GDM1 (cell line): ENCODE measurements around the gene RAB31.

Experiments used
- DNase-seq: peaks from one replicate; lab custom pipeline; 2025; lab: John Stamatoyannopoulos, UW

RAB31 gene

GRCh38 chr18:9737472-9738121 lies 29.5 kb downstream of the RAB31 start:
- no peak for DNase-seq

GRCh38 chr18:9738266-9738969 lies 30.3 kb downstream of the RAB31 start:
- DNase-seq = no peak

DNA sequence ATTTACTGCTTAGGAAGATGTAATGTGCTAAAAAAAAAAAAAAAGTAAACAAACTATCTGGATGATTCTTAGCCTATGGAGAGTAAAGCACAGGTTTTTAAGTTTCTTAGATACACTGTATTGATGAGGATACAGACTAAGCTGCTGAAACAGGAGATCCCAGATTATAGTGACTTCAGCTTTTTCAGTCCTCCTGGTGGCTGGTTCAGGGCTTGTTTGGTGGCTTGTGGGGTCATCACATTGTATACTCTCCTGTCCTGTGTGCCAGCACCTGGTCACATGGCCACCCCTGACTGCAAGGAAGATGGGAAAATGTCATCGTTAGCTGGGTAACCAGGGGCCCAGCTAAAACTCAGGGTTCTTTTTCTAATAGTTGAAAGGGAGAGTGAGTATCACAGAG lies 31.4 kb downstream of the RAB31 start:
- no peak for DNase-seq

GRCh38 chr18:9740071-9740470 lies 32.0 kb downstream of the RAB31 start:
- DNase-seq = no peak

GRCh38 chr18:9741406-9741792 lies 33.3 kb downstream of the RAB31 start:
- no peak for DNase-seq

DNA sequence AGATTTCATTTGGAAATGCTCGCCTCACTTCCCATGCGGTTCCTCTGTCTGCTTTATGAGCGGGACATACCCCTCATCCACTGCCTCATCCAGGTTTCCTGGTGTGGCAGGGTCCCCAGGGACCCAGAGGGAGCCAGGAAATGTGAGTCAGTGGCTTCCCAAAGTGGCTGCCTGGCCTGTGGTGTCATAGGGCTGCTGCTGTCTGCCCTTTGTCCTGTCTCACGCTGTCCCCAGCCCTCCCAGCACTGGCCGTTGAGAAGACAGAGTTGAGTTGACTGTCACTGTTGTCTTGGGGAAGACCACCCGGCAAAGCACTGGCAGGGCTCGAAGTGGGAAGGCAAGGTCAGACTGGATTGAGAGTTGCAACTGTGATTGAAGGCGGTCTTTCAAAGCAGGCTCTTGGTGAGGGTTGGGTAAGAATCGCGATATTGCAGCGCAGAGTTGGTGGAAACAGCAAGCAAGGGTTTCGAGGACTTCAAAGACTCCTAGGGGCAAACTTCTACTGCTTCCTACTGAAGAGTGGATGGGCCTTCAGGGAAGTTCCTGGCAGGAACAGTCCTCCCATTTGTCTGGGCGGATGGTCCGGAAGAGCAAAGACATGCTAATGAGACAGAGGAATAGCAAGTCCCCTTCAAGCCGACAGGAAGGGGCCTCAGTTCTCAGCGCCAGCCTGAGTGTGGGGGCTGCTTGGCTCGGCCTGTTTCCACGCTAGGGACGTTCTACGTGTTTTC lies 33.9 kb downstream of the RAB31 start:
- no peak for DNase-seq

DNA sequence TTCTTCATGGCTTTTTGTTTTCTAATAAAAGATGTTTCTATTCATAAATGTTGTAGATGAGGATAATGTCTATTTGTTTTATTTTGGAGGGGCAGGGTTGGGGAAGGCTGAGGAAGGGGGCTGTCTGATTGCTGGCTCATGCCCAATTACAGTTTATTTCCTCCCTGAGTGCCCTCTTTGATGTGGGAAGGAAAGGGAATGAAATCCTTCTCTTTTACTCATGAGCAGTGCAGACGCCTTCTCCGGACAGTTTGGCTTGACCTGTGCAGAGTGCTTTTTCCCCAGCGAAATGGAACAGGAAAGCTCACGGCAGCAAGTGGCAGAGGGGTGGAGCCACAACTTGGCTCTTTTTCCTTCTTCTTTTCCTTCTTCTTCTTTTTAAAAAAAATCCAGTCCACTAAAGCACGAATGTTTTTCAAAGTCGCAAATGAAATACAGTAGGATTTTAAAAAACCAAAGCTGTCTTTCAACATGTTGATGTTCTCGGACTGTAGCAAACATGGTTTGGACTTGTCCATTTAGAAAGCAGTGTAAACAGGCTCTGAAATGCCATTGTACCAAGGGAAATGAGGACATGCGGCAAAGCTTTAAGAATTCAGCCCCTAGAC lies 34.5 kb downstream of the RAB31 start:
- no peak for DNase-seq

- no peak for DNase-seq
These were observed 35.3 kb downstream of the RAB31 start for GRCh38 chr18:9743200-9744016.

GRCh38 chr18:9746958-9747357 lies 38.9 kb downstream of the RAB31 start:
- no peak for DNase-seq

DNA sequence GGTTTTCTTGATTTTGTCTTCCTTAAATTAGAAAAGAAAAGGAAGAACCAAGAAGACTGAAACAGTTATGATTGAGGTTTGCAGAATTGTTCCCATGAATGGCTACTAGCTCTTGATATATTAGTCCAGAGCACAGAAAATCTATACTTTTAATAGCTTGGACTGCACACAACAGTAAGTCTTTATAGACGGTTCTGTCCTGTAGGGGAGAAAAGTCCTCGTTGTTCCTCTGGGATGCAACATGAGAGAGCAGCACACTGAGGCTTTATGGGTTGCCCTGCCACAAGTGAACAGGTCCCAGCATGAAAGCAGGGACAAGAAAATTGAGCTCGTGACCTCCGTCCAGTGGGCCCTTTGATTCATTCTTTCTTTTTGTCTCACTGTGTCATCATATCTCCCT lies 41.5 kb downstream of the RAB31 start:
- no peak for DNase-seq

DNA sequence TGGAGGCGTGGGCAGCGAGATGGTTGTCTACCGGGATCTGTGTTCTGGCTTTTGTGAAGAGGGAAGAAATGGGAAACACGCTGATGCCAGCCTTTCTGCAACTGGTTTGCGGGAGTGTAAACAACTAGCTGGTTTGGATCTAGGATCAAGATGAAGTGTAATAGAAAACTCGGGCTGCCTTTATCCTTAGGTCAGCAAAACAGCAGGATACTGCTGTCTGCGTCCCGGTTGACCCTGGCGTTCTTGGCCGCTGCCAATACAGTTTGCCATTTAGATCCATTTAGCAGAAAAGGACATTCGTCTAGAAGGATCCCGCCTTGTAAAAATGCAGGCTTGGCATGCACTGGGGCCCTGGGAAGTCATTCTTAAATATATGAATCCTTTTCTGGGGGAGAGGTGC lies 42.0 kb downstream of the RAB31 start:
- no peak for DNase-seq

DNA sequence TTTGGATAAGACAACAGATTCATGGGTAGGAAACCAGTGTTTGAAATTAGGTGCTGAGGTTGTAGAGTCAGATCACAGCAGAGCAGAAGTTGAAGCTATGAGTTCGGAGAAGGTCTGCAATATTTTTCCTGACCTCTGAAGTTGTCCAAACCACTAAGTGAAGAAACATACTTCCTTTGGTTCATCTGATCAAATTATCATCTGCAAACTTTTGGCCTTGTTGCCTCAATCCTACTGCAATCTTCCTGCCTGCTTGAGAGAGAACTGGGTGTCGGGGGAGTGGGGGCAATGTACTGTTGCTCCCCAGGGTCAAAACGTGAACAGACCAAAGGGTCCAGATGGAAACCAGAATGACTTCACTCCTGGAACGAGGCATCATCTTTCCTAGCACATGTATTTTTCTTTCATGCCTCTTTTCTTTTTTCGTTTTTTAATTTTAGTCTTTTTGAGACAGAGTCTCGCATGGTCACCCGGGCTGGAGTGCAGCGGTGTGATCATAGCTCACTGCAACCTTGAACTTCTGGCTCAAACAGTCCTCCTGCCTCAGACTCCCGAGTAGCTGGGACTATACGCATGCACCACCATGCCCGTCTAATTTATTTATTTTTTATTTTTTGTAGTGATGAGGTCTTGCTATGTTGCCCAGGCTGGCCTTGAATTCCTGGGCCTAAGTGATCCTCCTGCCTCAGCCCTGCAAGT lies 42.7 kb downstream of the RAB31 start:
- no peak for DNase-seq

DNA sequence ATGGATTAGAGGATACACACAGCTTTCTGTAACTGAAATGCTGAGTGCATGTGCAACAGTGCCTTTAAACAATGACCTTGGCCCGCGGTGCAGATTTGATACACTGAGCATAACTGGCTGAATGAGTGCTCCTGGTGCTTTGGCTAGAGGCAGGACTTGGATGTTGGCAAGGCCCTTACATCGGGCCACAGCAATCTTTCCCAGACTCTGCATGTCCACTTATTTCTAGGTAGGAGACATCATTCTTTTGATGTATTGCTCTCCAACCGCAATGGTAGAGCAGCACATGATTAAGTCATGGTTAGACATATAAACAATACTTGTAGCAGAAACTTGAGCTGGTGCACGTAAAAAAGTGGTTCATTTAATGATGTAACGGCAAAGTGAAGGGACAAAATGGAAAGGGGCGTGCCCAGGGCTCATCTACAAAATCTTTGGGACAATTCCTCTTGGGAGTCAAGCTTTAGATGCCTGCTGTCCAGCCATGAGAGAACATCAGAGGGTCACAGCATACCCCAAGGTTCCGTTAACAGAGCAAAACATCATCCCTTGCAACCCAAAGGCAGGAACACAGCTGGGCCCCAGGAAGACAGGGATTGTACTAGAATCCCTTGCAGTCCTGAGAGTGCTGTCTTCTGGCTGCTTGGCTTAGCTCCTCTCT lies 43.4 kb downstream of the RAB31 start:
- DNase-seq = no peak

DNA sequence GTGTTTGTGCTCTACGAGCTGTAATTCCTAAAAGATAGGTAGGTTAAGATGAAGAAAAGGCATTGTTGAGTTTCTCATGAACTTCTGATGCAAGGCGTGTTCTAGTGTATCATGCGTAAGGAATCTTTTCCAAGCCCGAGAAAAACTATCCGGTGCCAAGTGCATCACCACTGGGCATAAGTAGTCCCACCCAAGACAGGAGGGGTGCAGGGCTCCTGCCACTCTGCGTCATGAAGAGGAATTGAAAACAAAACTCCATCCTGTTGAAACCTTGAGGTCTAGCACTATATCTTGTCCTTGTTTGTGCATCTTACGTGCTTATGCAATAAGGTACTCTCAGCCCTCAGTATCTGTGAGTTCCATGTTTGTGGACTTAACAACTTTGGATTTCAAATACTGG lies 45.7 kb downstream of the RAB31 start:
- DNase-seq = no peak

DNA sequence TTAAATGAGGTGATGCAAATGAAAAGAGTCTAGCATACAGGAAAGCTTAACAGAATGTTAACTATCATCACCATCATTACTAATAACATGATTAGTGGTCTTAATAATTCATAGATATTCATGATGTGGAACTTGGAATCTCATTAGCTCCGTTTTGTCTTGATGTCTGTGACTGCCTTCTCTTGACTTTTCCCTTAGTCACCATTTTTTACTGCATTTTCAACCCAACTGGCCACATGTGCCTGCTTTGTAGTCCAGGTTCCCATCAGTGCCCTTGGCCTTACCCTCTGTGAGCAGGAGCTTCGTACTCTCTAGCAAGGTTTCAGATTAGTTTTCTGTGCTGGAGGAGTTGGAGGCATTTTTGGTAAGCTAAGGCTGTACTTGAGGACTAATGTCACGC lies 47.0 kb downstream of the RAB31 start:
- no peak for DNase-seq

GRCh38 chr18:9755615-9756014 lies 47.5 kb downstream of the RAB31 start:
- peak; percentile 27 for DNase-seq

DNA sequence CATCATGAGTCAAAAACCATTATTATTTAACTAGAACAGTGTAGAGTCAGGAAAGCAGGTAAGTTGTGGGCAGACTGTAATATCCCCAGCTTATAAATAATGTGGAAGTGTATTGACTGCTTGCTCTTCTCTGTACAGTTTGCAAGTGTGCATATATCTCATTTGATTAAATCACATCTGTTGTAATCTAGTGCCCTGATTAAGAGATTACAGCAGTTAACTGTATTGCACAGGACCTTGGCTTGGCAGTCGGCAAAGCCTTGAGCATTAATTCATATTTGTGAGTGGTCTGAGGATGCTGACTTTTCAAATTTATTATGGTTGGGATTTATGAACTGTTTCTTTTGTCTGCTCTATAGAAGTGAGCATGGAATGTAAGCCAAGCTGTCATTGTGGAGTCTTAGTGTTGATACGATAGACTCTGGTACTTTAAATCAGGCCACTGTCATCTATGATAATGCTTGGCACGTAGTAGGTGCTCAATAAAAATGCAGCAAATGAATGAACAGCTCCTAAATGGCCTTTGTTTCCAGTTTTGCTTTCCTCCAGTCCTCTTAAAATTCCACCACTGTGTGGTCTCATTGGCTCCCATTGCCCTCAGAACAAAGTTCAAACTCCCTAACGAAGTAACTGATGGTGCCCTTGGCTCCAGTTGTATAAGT lies 48.3 kb downstream of the RAB31 start:
- DNase-seq = no peak

DNA sequence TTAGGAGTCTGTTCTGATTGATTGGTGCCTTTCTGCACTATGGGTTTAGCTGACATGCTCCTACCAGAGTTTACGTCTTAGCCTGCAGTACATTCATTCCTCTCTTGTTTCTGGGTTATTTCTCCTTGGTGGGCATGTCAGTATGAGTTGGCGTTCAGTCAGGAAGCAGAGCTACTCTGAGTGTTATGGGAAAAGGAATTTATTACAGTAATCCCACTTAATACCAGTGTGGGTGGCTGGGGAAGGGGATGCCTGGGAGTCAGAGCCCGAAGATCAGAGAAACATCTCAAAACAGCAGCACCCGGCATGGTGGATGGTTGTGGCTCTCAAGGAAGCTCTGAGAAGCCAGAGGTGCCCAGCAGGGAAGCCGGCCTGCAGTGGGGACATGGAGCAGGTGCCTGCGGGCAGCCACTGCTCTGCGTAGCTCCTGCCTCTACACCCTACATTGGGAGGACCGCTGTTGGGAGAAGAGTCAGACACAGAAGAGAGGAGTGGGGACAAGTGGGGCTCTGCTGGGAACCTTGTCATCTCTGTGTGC lies 48.9 kb downstream of the RAB31 start:
- DNase-seq = no peak

DNA sequence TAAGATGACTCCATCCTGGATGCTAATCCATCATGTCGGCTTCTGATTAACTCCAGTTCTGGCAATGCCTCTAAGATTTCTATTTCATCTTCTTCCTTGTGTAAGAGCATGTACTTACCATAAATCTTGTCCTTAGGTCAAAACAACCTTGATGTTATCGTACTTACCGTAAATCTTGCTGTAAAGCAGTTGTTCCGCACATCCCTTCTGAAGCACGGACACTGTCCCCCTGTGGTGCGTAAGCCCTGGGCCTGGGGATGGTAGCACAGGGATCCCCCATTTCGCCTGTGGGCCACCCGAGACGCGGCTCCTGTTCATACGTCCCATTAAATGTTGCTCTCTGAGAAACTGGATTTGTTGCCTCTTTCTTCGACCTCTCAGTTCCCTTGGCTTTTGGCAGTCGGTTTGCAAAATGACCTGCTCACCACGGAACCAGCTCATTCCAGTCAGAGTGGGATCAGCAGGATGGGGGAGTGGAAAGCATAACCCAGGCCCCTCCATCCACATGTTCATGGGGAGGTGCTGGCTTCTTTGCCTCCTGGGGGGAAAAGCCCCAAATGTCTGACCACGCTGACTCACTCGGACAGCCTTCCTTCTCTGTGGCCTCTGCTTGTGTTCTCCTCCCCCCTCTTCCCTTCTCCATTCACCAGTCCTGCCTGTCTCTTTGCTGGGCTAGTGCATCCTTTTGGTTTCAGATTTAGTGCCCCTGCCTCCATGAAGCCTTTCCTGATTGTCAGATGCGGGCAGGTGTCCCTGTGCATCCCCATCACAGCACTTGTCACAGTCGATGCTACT lies 49.9 kb downstream of the RAB31 start:
- no peak for DNase-seq
